Tibial nerve (tissue), 4 donors: ENCODE measurements around the gene XIRP2.

Experiments used
- CTCF ChIP-seq, 5 experiments: fragments of 200-600 bp in 3 of 5; fragments of 450-650 bp in 2 of 5; sonication (generic) in 3 of 5; IDR thresholded peaks; one replicate each; pipeline ENCODE4 v1.5.1; 2016 to 2019; ENCODE audit warnings: antibody characterized with exemption in 5 of 5, mild to moderate bottlenecking in 3 of 5, moderate library complexity in 2 of 5
- EP300 ChIP-seq, 2 donors: sonication (generic); formaldehyde crosslinking; IDR thresholded peaks; one replicate each; pipeline ENCODE4 v1.6.1; 2017; ENCODE audit warnings: antibody characterized with exemption in 2 of 2, mild to moderate bottlenecking in 1 of 2

DNA sequence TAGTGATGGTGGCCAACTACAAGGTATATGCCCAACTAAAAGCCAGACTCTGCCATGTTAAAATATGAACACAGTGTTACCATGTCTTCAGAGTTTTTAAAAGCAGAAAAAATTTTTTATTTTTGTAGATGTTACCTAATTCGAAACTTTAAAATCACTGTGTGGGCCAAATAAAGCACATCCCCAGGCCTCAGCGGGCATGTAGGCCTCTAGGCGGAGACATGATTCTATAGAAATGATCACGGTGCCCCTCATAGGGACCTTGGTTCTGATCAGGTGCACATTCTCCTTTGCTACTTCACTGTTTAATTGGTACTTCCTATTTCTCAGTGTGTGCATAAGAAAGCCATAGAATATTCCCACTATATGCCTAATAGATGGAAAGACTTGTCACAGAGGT lies 349.2 kb downstream of the XIRP2 start:
- TF ChIP-seq EP300 (IDR thresholded peaks at IDR 0.05) (no peak), CTCF (IDR thresholded peaks at IDR 0.05) (no peak)
